HUES64 (cell line): ENCODE measurements around the gene AATK.

Experiments
- H3K27ac ChIP-seq: 2 replicates; pipeline ENCODE4 v1.7.0; 2013; ENCODE audit warnings: low read depth, low read length, inconsistent platforms
- H3K27me3 ChIP-seq: 2 replicates; pipeline ENCODE4 v1.6.1; 2013; ENCODE audit warnings: mild to moderate bottlenecking, low read length; ENCODE audit not compliant: insufficient read depth
- H3K36me3 ChIP-seq: 2 replicates; pipeline ENCODE4 v1.6.1; 2013; ENCODE audit warnings: mild to moderate bottlenecking, low read length; ENCODE audit not compliant: insufficient read depth
- H3K4me1 ChIP-seq: 2 replicates; pipeline ENCODE4 v1.6.1; 2013; ENCODE audit warnings: mild to moderate bottlenecking, low read length, moderate library complexity; ENCODE audit not compliant: insufficient read depth
- H3K4me3 ChIP-seq: 2 replicates; pipeline ENCODE4 v1.5.1; 2013; ENCODE audit warnings: mild to moderate bottlenecking, low read length, moderate library complexity
- H3K9ac ChIP-seq: 2 replicates; pipeline ENCODE4 v1.6.1; 2013; ENCODE audit warnings: mild to moderate bottlenecking, low read depth, low read length
- H3K9me3 ChIP-seq: 2 replicates; pipeline ENCODE4 v1.6.1; 2013; ENCODE audit warnings: low read depth, low read length; ENCODE audit not compliant: insufficient read depth
- WGBS: fragments of 150-250, 120-280 bp; methylation state at CpG from one replicate; pipeline ENCODE4 v1.1.7; 2013; ENCODE audit warnings: missing lambda C conversion rate; 5-methylcytosine and 5-hydroxymethylcytosine counted together

The AATK gene

DNA sequence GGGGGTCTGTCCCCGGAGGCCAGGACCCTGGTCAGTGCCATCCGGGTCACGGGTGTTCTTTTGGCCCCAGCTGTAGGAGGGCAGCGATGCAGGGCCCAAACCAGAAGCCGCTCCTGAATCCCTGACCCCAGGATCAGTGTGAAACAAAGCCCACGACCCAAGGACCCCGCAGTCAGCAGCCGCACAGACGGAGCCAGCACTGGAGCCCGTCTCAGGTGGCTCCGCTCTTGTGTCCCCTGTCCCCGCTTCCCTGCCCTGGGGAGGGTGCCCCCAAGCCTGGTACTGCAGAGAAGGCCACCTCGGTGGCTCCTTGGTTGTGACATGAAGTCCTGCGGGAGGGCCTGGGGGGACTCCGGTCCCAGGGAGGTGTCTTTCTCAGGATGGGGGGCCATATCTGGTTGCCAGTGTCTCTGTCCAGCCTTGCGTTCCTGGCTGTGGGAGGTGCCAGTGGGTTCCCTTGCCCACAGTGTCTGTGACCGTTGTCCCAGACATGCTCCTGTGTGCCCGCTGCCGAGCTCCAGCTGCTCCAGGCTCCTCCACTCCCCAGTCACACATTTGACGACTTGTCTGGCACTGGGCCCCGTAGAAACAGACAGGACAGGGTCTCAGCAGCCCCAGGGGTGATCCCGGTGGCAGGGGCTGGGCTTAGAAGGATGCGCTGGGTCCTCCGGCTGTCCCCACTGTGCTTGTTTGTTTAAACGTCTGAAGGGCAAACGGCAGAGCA lies 97.4 kb downstream of the AATK start:
- Histone ChIP-seq H3K4me3 (no peak overlapping the region), H3K4me1 (peaks cover 15% of the 10 kb centered on the region), H3K27me3 (no peaks in the 10 kb centered on the region), H3K36me3 (no peaks in the 10 kb centered on the region), H3K9me3 (no peaks in the 10 kb centered on the region), H3K9ac (no peak overlapping the region), H3K27ac (no peak overlapping the region)
- WGBS: 94% methylated on average over 26 of the region's 26 CpGs

GRCh38 chr17:81067391-81067811 lies 98.6 kb downstream of the AATK start:
- H3K36me3 ChIP-seq: no peaks in the 10 kb centered on the region
- H3K27me3 ChIP-seq: no peaks in the 10 kb centered on the region
- H3K9ac ChIP-seq: no peak overlapping the region
- H3K4me3 ChIP-seq: no peak overlapping the region
- 90% methylated on average over 20 of the region's 20 CpGs for WGBS
- H3K9me3 ChIP-seq: no peaks in the 10 kb centered on the region
- H3K27ac ChIP-seq: no peak overlapping the region
- H3K4me1 ChIP-seq: peaks cover 15% of the 10 kb centered on the region
